Measurements from ENCODE around the gene ZEB2.

Gene ZEB2

GRCh38 chr2:144495227-144496091 lies 24.5 kb downstream of the ZEB2 start:
- DNase-seq (ENCODE audit: low spot score), result no peak

- no peak for DNase-seq (ENCODE audit: low spot score)
Measured at GRCh38 chr2:144493027-144493809, 26.7 kb downstream of the ZEB2 start.

DNA sequence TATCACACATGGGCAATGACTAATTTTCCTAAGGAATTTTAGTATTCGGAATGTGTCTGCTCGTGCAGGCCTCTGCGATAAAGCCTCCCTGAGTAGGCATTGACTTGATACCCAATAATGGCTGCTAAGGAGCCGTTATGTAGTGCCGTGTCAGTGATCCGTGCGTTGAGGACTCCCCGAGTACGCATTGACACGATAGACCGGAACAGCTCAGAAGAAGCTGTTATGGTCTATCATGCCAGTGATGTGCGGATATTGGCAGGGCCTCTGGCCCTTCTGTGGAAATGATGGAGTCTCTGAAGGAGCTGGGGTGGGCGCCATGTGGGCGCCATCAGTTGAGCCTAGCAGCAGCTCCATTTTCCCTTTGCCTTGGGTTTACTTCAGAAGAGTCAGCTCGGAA lies 29.1 kb downstream of the ZEB2 start:
- no peak for DNase-seq (ENCODE audit: low spot score)

- DNase-seq (ENCODE audit: low spot score), result no peak
Measured at GRCh38 chr2:144490017-144490416, 29.9 kb downstream of the ZEB2 start.

DNA sequence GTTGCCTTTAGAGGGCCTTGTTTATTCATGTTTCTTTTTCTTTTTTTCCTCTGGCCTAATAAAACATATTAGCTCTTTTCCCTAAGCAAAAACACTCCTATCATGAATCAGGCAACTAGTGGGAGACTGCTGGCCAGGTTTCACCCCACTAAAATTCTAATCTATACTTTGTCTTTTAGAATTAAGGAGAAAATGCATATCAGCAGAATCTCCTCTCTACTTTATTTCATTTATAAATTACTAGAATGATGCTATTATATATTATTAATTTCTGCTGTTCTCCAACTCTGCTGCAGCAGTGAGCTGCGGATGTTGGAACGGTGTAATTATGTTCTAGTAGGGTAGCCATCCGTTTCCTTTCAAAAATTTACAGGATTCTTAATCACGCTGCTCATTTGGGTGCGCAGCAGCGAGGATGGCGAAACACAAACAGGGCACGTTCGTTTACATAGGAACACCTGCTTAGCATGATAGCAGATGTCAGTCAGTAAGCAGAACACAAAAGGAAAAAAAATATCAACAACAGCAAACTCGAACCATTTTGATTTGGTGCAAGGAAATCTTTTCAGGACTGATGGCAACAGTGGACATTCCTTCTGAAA lies 30.5 kb downstream of the ZEB2 start:
- DNase-seq (ENCODE audit: low spot score), result no peak

DNA sequence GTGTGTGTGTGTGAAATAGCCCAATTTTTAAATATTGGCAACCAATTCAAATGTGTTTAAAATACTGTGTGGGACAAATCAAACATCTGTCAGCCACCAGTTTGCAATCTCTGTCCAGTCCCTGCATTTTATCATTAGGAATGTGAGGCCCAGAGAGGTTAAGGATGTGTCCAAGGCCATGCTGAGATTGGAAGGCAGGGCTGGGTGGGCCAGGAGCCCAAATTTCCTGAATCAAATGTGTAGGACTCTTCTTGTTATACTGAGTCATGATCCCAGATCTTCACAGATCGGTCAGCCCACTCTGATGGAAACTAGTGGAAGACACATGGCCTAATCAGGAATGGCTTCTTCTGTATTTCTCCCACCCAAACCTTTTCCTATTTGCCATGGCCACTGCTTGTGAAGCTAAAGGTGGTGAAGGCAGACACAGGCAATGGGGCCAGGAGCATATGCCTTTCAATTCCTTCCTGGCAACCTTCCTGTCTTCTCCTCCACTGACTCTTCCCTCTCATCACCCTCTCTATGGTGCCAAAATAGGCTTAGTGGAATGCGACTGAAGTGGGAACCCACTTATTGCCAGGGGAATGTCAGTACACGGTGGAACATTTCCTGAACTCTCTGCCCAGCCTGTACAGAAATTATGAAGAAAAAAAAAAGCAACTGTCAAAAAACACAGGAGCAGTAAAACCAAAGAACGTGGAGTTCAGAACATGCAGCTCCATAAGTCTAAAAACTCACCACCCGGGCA lies 35.5 kb downstream of the ZEB2 start:
- DNase-seq (ENCODE audit: low spot score), result no peak

DNA sequence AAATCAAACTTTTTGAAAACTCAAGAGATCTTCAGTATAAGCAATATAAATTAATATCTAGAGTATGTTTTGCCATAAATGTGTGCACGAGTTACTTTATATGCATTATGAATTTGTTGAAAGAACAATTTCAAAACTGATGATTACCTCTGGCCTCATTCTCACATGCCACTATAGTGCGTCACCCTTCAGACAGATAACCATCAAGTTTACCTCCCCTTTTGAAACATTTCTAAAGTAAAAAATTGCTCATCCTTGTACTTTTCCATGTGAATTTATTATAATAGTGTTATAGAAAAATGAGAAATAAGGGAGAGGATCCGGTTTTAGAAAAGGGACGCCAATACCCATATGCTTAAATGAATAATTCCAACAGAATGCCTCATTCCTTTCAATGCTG lies 38.3 kb downstream of the ZEB2 start:
- DNase-seq (ENCODE audit: low spot score), result no peak

GRCh38 chr2:144481109-144481508 lies 38.8 kb downstream of the ZEB2 start:
- no peak for DNase-seq (ENCODE audit: low spot score)

DNA sequence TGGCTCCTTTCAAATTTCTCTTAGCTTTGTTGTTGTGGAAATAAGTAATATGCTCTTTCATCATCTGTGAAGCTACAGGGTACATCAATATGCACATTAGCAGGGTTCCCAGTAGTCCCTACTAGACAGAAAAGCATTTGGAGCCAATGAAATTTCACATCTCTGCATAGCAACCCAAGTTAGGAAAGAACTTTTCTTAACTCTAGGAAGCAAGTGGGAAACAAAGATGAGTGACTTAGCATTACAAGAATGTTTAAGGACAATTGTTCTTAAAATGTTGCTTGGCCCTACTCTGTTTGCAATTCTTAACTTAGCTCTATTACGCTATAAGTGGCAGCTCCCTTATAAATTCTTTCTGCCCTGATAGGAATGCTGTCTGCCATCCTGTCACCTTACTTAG lies 39.6 kb downstream of the ZEB2 start:
- DNase-seq (ENCODE audit: low spot score), result no peak

DNA sequence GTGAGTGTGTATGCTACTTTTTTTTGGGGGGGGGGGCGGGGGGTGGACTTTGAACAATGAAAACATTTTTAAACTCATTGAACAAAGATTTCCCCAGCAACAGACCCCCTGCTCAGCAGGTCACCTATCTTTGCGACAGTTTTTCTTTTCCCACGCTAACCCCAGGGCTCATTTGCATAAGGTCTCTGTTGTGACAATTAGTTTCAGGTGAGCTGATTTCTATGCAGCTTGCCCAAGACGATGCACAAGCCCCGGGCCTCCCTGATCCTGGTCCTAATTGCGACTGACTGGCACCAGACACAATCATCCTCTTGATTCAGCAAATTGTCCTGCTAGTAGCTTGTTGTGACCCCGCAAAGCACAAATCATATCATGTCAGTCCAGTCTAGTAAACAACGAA lies 40.3 kb downstream of the ZEB2 start:
- no peak for DNase-seq (ENCODE audit: low spot score)

GRCh38 chr2:144479138-144479537 lies 40.8 kb downstream of the ZEB2 start:
- DNase-seq (ENCODE audit: low spot score), result no peak

DNA sequence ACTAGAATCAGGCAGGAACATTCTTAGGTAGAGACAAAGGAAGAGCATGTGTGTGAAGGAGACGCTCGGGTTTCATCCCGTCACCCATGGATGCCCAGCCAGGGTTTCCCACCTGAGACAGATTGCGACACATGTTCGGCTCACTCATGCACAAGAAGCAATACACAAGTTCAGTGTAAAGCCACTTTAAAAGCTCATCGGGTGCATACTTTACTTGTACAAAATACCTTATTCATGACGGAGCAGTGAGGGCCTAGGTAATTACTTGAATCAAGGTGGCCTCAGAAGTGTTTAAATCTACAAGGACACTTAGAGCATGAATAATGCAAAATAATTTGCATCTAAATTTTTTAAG lies 42.0 kb downstream of the ZEB2 start:
- no peak for DNase-seq (ENCODE audit: low spot score)

GRCh38 chr2:144477281-144477956 lies 42.5 kb downstream of the ZEB2 start:
- no peak for DNase-seq (ENCODE audit: low spot score)

DNA sequence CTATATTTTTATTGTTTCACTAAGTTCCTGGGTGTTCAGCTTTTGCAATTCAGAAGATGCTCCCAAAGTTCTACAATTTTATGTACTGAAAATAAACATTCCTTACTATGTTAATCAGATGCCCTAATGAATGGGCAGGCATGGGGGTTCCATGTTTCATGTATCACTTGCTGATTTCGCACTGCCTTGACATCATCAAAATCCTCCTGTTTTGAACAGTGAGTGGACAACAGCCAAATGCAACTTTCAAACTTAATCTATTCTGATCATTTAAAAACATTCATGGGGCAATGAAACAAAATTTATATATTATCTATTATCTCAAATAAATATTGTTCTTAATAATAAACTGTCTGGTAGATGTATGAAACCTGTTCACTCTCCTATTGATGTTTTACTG lies 43.2 kb downstream of the ZEB2 start:
- no peak for DNase-seq (ENCODE audit: low spot score)

- DNase-seq (ENCODE audit: low spot score), result no peak
Measured at GRCh38 chr2:144475569-144476275, 44.2 kb downstream of the ZEB2 start.

DNA sequence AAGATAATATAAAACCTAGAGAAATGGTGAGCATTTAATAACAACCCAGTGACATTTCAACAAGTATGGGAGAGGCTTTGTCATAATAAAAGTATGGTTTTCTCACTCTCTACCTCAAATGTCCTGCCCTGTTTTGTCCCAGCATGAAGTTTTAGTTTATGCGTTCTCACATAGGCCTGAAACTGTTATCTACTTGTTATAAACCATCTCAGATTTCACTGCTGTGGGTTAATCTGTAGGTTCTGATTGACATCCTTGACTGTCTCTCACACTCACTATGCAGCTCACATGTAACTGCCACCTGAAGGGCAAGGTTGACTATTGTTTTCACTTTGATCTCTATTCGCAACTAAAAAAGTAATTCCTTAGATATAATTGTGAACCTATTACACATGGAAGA lies 44.9 kb downstream of the ZEB2 start:
- no peak for DNase-seq (ENCODE audit: low spot score)

DNA sequence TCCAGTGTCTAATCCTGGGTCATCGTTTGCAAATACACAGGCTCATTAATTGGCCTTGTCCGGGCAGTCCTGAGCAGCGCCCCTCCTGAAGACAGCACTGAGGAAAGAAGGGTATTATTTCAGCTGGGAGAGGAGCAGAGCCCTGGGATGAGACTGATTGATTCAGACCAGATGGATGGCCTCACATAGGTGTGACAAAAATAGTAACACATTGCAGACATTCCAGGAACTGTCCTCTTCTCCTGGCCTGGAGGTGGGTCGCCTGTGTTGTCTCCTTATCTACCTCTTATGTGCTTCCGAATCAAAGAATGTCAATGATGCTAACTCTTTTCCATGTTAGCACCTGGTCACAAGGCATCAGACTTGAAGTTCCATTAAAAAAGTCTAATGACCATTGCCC lies 45.9 kb downstream of the ZEB2 start:
- DNase-seq (ENCODE audit: low spot score), result no peak

DNA sequence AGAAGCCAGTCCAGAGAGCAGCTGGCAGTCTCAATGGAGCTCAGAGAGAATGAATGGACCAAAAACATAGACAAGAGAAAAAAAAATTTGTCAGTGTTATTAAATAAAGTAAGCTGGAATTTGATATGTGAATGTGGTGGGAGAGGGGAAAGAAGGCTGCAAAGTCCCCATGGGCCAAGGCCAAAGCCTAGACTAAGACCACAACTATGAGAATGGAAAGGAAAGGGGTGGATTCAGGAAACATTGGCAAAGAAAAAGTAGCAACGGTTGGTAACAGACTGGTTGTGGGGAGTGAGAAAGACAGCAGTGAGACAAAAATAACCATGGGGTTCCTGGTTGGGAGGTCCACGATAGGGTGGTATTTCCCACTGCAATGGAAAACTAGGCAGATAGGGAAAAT lies 47.0 kb downstream of the ZEB2 start:
- no peak for DNase-seq (ENCODE audit: low spot score)

DNA sequence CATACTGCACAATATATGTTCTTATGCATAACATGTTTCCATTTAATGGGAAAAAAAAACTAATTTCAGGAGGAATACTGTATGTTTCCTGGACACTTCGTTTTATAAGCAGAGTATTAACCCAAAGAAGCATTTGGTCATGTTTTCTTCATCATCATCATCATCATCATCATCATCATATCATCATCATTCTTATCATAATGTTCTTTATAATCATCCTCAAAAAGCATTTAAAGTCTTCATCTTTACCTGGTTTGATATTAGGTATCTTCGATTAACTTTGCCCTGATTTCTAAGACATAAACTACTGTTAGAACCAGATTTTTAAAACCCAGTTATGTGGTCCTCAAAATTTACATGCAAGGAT lies 47.9 kb downstream of the ZEB2 start:
- DNase-seq (ENCODE audit: low spot score), result no peak

- DNase-seq (ENCODE audit: low spot score), result no peak
Measured at GRCh38 chr2:144471305-144472045, 48.4 kb downstream of the ZEB2 start.

DNA sequence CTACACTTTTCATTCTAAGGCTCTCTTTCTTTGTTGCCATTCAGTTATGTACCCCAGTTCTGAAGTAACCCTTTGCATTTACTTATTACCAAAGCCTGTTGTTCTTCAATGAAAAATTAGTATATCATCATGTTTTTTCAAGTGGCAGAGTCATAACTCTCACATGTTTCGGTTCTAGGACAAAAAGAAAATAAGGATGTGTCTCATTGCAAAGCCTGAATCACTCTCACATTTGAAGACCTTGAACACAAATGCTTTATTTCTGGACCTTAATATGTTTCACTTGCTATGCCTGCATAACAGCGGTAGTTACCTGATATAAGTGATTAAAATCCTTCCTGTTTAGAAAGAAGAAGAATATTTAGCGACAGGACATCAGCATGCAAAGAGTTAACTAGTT lies 49.1 kb downstream of the ZEB2 start:
- DNase-seq (ENCODE audit: low spot score), result no peak
